Activated CD8-positive, alpha-beta memory T cell treated with anti-CD3 and anti-CD28 coated beads for 36 hours (primary cell): ENCODE results near the gene CNTRL. TPM values are rescaled to one million over a fixed set of nuclear protein-coding genes. Genes with fewer than 3 reads are reported as not detected.

ENCODE experiments used
- CTCF ChIA-PET: fragments of 350-600 bp; sonication (Branson Sonifier 250); formaldehyde crosslinking; loops from one replicate; lab custom pipeline; 2021; ENCODE audit warnings: antibody characterized with exemption; lab: Charles Lee
- POLR2A ChIA-PET: fragments of 350-600 bp; sonication (Branson Sonifier 250); formaldehyde crosslinking; loops from one replicate; lab custom pipeline; 2021; ENCODE audit warnings: antibody characterized with exemption; lab: Charles Lee
- total RNA-seq, 2 experiments: library from RNA; stranded (reverse); gene quantifications; one replicate each; pipeline ENCODE4 v1.2.3, GENCODE V29; 2021

CNTRL gene
- total RNA-seq, 2 experiments from 2014 or later, result 57.0 to 59.0 TPM

GRCh38 chr9:121192518-121192917 lies 117.8 kb downstream of the CNTRL start:
- ChIA-PET CTCF (interaction anchor here (0.6 to 1.1 kb wide), 2 partner anchors 9 to 128 kb away, joined by 3 to 4 read pairs; partner anchors contain the start of gene RAB14), POLR2A (no interaction called here)

DNA sequence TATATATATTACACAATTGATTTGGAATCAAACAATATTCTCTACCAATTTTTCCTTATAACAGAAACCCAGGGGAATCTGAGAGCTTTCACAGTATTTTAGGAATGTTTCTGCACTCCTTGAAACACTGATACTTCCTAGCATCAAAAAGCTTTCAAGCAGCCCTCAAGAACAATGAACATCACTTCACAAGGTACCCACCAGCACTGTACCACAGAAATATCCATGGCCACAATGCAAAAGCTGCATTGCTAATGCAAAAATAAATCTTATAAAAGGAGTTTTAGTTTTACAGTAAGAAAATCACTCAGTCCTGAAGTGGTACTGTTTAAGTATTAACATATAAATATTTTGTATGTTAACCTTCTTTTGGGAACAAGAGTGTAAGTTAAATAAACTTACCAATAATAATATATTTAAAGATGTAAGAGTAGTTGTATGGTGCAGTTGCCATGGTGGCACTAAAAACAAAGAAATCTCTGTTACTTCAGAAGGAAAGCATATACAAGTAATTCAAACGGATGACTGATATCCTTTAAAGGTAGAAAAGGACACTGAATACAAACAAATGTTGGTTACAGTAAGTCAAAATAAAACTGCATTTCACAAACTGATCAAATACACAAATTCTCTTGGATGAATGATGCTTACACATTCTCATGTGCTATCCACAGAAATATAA lies 118.3 kb downstream of the CNTRL start:
- CTCF ChIA-PET, result interaction anchor here (0.6 to 1.1 kb wide), 2 partner anchors 9 to 127 kb away, joined by 3 to 4 read pairs; partner anchors contain the start of gene RAB14
- POLR2A ChIA-PET, result no interaction called here

DNA sequence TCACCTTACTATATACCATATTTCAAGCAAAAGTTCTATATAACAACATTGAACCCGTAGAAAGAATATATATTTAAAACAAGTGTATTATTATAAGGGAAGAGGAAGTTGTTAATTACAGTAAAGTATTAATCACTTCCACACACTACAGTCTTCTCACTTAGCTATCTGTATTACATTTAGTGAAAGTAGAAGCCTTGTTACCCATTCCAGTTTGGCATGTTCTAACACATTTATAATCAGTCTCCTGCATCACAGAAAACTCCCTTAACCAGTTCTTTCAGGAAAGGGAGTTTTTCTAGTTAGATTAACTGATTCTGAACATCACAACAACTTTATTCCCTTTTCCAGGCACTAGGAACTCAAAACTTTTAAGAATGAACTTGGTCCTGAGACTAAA lies 120.0 kb downstream of the CNTRL start:
- CTCF ChIA-PET, result interaction anchor here (1.0 kb wide), 1 partner anchor 9 kb away, joined by 3 read pairs; no protein-coding TSS in a partner anchor
- POLR2A ChIA-PET, result no interaction called here

DNA sequence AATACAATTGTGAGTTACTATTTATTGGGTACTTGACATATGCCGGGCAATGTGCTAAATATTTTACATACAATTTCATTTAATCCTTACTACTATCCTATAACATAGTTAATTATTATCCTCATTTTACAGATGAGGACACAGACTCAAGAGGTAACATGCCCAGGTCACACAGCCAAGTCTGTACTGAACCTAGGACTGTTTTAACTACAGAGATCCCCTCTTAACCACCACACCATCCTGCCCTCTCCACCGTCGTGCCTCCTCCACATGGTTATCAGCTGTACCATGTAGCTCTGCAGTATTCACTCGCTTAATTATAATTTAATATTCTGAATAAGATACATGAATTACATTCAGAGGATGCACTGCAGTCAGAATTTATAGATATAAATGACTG lies 121.6 kb downstream of the CNTRL start:
- CTCF ChIA-PET, result no interaction called here
- POLR2A ChIA-PET, result no interaction called here

- ChIA-PET POLR2A (no interaction called here), CTCF (no interaction called here)
Observed at GRCh38 chr9:121197132-121197531, 122.4 kb downstream of the CNTRL start.

DNA sequence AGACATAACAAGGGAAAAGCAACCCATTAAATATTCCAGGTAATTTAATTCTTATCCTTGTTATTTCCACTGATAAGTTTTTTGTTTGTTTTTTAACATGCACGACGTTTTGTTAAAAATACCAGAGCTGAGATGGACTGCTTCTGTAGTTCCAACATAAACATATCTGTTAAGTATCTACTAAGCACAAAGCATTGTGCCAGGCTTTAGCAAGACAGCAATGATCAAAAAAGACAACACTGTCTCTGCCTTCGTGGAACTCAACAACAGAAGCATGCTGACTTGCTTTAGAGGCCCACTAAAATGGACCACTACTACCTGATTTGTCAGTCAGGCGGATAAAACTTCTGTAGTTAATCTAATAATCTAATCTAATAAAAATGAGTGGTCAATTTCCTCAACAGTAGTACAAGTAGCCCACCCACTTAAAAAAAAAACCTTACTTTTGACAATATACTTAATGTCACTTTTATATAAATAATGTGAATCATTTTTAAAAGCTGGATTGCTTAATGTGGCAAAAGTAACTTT lies 123.8 kb downstream of the CNTRL start:
- ChIA-PET POLR2A (no interaction called here), CTCF (no interaction called here)

DNA sequence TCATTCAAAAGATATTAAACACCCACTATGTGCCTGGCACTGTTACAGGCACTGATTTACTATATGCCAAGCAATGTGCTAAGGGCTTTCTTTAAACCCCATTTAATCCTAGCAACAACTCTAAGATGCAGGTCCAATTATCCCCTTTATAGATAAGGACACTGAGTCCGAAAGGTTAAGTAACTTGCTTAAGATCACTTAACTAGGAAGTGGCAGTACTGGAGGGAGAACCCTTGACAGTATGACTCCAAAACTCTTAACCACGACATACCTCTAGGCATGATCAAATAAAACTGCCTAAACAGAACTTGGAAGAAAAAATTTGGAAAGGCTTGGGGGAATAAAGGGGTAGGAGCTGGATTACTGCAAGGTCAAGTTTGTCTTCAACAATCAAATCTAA lies 125.2 kb downstream of the CNTRL start:
- CTCF ChIA-PET, result no interaction called here

DNA sequence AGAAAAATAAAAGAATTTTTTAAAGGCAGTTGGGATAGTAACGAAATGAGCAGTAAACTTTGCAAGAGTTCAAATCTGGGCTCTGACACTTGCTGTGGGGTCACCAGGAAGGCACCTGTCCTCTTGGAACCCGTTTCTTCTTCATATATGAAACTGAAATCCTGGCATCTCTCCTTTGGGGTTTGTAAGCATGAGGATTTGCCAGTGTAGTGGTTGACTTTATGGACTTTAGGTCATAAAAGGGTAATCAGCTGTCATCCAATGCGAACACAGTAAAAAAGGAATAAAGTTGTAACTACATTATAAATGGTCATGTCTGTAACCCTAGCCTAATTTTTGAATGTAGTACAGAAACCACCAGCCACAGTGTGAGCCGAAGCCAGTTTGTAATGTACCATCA lies 125.6 kb downstream of the CNTRL start:
- ChIA-PET CTCF (interaction anchor here (1.5 kb wide), 1 partner anchor 13 kb away, joined by 5 read pairs; no protein-coding TSS in a partner anchor), POLR2A (interaction anchor here (0.7 to 1.1 kb wide), 2 partner anchors 11 to 15 kb away, joined by 3 to 4 read pairs; no protein-coding TSS in a partner anchor)

More for the DNA sequence above, 125.2 kb downstream of the CNTRL start:
- POLR2A ChIA-PET, result interaction anchor here (0.7 kb wide), 1 partner anchor 12 kb away, joined by 3 read pairs; no protein-coding TSS in a partner anchor

- POLR2A ChIA-PET, result interaction anchor here (1.1 to 1.5 kb wide), 2 partner anchors 10 to 15 kb away, joined by 4 to 5 read pairs; no protein-coding TSS in a partner anchor
Observed at GRCh38 chr9:121201045-121201737, 126.4 kb downstream of the CNTRL start.

GRCh38 chr9:121201738-121202533 lies 127.2 kb downstream of the CNTRL start, which contains the start of gene RAB14:
RAB14 (minus strand) TSS chr9:121201869; CDS start chr9:121193412, 8,457 bp downstream.
- ChIA-PET POLR2A (interaction anchor here (0.6 to 1.5 kb wide), 3 partner anchors 10 to 268 kb away, joined by 3 to 5 read pairs (median 4); no protein-coding TSS in a partner anchor), CTCF (interaction anchor here (0.5 to 1.5 kb wide), 6 partner anchors 9 to 252 kb away, joined by 3 to 6 read pairs (median 3); no protein-coding TSS in a partner anchor)

More at GRCh38 chr9:121201045-121201737, 126.4 kb downstream of the CNTRL start:
- CTCF ChIA-PET, result interaction anchor here (0.5 to 1.5 kb wide), 4 partner anchors 8 to 251 kb away, joined by 3 to 6 read pairs (median 4); no protein-coding TSS in a partner anchor

- POLR2A ChIA-PET, result no interaction called here
- CTCF ChIA-PET, result no interaction called here
Observed at GRCh38 chr9:121204121-121204520, 129.4 kb downstream of the CNTRL start.

- ChIA-PET CTCF (no interaction called here), POLR2A (no interaction called here)
Observed at GRCh38 chr9:121204611-121205010, 129.9 kb downstream of the CNTRL start.

- CTCF ChIA-PET, result no interaction called here
- POLR2A ChIA-PET, result no interaction called here
Observed at GRCh38 chr9:121206516-121207370, 132.0 kb downstream of the CNTRL start.

DNA sequence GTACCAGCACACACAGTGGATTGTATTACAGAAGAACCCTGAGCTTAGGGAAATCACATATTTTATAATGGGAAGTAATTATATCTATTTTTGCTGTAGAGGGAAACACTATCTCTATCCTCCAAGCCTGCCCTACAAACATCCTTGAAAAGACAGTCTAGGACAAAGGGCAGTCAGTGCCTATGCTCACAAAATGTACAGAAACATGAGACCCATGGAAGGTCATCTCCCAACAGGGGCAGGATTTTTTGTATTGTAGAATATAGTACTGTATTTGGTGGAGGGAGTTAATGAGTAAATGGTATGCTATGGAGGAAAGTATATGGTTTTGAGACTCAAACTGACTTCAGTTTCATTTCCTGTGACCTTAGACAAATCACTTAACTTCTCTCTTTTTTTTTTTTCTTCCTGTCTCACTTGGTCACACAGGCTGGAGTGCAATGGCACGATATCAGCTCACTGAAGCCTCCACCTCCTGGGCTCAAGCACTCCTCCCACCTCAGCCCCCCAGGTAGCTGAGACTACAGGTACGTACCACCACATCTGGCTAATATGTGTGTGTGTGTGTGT lies 132.7 kb downstream of the CNTRL start:
- POLR2A ChIA-PET, result no interaction called here
- CTCF ChIA-PET, result no interaction called here

DNA sequence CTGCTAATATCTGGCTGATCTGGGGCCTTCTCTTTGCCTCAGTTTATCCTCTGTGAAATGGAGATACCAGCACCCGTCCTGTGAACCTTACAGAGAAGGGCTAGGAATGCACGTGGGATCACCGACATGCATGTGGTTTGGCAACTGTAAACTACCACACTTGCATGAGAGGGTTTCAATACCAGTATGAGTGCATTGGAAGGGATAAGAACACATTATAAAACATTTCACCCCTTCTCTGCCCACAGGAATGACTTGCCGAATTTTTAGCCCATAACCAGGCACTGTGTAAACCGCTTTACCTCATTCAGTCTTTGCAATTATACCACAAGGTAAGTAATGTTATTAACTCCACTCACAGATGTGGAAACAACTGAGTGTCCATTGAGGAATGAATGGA lies 135.8 kb downstream of the CNTRL start:
- POLR2A ChIA-PET, result no interaction called here
- CTCF ChIA-PET, result no interaction called here

DNA sequence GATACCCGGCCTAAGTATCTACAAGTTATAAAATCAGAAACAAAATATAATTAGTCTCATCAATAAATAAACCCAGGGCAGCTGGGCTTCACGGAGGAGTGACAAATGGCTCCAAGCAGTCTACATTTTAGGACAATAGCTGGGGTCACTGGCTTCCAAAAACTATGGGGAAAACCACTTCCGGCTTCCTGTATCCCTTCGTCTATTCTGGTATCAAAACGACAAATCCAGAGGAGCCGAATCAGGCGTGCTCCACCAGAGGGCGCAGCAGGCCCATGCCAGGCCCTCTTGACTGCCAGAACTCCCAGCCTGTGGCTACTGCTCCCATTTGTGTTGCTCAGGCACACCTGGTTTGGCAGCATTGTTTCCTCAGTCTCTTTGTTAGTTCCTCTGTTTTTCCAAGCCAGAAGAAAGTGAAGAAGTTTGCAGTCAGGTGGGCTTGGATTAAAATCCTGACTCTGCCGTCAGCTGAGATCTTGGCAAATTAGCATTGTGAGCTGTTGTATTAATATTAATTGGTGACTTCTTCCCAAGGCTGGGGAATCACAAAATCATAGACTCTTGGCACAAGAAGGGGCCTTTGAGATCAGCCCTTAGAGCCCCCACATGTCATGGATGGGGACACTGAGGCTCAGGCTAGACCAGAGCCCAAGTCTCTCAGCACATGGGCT lies 138.5 kb downstream of the CNTRL start:
- POLR2A ChIA-PET, result no interaction called here
- CTCF ChIA-PET, result interaction anchor here (0.6 to 1.6 kb wide), 10 partner anchors 10 to 245 kb away, joined by 3 to 5 read pairs (median 3); partner anchors contain the start of gene RAB14

GRCh38 chr9:121214005-121214404 lies 139.2 kb downstream of the CNTRL start:
- ChIA-PET POLR2A (no interaction called here), CTCF (interaction anchor here (0.5 to 1.6 kb wide), 13 partner anchors 9 to 244 kb away, joined by 3 to 5 read pairs (median 3); partner anchors contain the start of gene RAB14)
